H1 (cell line): ENCODE measurements around the gene EBPL. TPM values are rescaled to one million over a fixed set of nuclear protein-coding genes. Genes with fewer than 3 reads are reported as not detected.

Experiments used
- CTCF ChIA-PET: fragments of 300-600 bp; sonication (Branson Sonifier 250); formaldehyde crosslinking; loops from one replicate; lab custom pipeline; 2021; ENCODE audit not compliant: partially characterized antibody; lab: Charles Lee
- POLR2A ChIA-PET: fragments of 300-600 bp; sonication (Branson Sonifier 250); formaldehyde crosslinking; loops from one replicate; lab custom pipeline; 2021; ENCODE audit warnings: inconsistent platforms; ENCODE audit not compliant: partially characterized antibody; lab: Charles Lee
- DNase-seq, 2 experiments: peaks; one replicate each; pipeline versions ENCODE4 v3.0.0 to v3.0.0-alpha.2; 2010 to 2022; ENCODE audit warnings: low spot score in 2 of 2, low read depth in 1 of 2, mixed read lengths in 1 of 2
- FAIRE-seq: peaks from 2 replicates; lab custom pipeline; 2011; peaks lifted over from hg19 to GRCh38; lab: Jason Lieb, UNC
- H2AFZ ChIP-seq: 2 replicates; pipeline ENCODE4 v1.8.1; 2012; ENCODE audit warnings: low read length, inconsistent platforms
- H2AK5ac ChIP-seq: 2 replicates; pipeline ENCODE4 v1.6.1; 2013; ENCODE audit warnings: low read depth, low read length
- H2BK120ac ChIP-seq: replicated peaks from 2 replicates; pipeline ENCODE3; 2013; ENCODE audit warnings: low read depth, low read length, inconsistent platforms
- H2BK12ac ChIP-seq: 2 replicates; pipeline ENCODE4 v1.6.1; 2013; ENCODE audit warnings: low read depth, low read length
- H2BK15ac ChIP-seq: 2 replicates; pipeline ENCODE4 v1.6.1; 2013; ENCODE audit warnings: low read length
- H2BK20ac ChIP-seq: 2 replicates; pipeline ENCODE4 v1.6.1; 2013; ENCODE audit warnings: low read length
- H2BK5ac ChIP-seq: 2 replicates; pipeline ENCODE4 v1.6.1; 2013; ENCODE audit warnings: low read depth, low read length
- H3K14ac ChIP-seq: 2 replicates; pipeline ENCODE4 v1.6.1; 2013; ENCODE audit warnings: inconsistent platforms; ENCODE audit not compliant: insufficient read length
- H3K18ac ChIP-seq: 2 replicates; pipeline ENCODE4 v1.6.1; 2013; ENCODE audit warnings: low read length; ENCODE audit errors: extremely low read depth
- H3K23ac ChIP-seq: 2 replicates; pipeline ENCODE4 v1.6.1; 2013; ENCODE audit warnings: inconsistent platforms; ENCODE audit not compliant: insufficient read length
- H3K23me2 ChIP-seq: 2 replicates; pipeline ENCODE4 v1.6.1; 2013; ENCODE audit warnings: low read depth, low read length
- H3K27ac ChIP-seq: 2 replicates; pipeline ENCODE4 v1.6.1; 2011; ENCODE audit warnings: low read depth, low read length, inconsistent platforms
- H3K27me3 ChIP-seq, 4 experiments: replicated peaks in 1 of 4; 1 replicate in 1 of 4; 2 replicates in 3 of 4; pipeline versions ENCODE4 v1.6.1 to v1.8.1; 2011 to 2013; ENCODE audit warnings: low read length in 3 of 4, mild to moderate bottlenecking in 3 of 4, inconsistent platforms in 2 of 4, mixed read lengths in 2 of 4, moderate library complexity in 1 of 4; ENCODE audit not compliant: control insufficient read depth in 3 of 4, insufficient read depth in 3 of 4; ENCODE audit errors: extremely low read depth in 1 of 4
- H3K36me3 ChIP-seq, 4 experiments: 2 replicates each; pipeline versions ENCODE4 v1.6.1 to v1.8.1; 2011 to 2013; ENCODE audit warnings: mild to moderate bottlenecking in 4 of 4, low read length in 3 of 4, moderate library complexity in 2 of 4, control low read depth in 1 of 4, inconsistent platforms in 1 of 4; ENCODE audit not compliant: insufficient read depth in 4 of 4, control insufficient read depth in 2 of 4
- H3K4ac ChIP-seq: replicated peaks from 2 replicates; pipeline ENCODE3; 2013; ENCODE audit warnings: low read length, low read depth, mixed read lengths, inconsistent platforms; ENCODE audit not compliant: insufficient read length
- H3K4me1 ChIP-seq, 4 experiments: replicated peaks in 1 of 4; 1 replicate in 1 of 4; 2 replicates in 3 of 4; pipeline versions ENCODE4 v1.6.1 to v1.8.1; 2011 to 2013; ENCODE audit warnings: low read length in 3 of 4, inconsistent platforms in 2 of 4, mixed read lengths in 1 of 4; ENCODE audit not compliant: insufficient read depth in 4 of 4, control insufficient read depth in 3 of 4
- H3K4me2 ChIP-seq, 2 experiments: 2 replicates each; pipeline versions ENCODE4 v1.6.1 to v1.8.1; 2011 to 2013; ENCODE audit warnings: low read depth in 2 of 2, low read length in 2 of 2, control low read depth in 1 of 2, inconsistent platforms in 1 of 2, mild to moderate bottlenecking in 1 of 2; ENCODE audit not compliant: insufficient read depth in 1 of 2
- H3K4me3 ChIP-seq, 4 experiments: fragments of 200-600, 300-600 bp in 1 of 4; sonication (generic), shearing (Covaris generic), sonication (Bioruptor Twin) in 1 of 4; 2 replicates each; pipeline versions ENCODE4 v1.5.1 to v1.8.1; 2011 to 2016; ENCODE audit warnings: low read length in 4 of 4, low read depth in 3 of 4, control low read depth in 2 of 4, inconsistent platforms in 2 of 4, mild to moderate bottlenecking in 2 of 4, mixed read lengths in 1 of 4, moderate library complexity in 1 of 4; ENCODE audit not compliant: insufficient read depth in 2 of 4; ENCODE audit errors: extremely low read depth in 1 of 4
- H3K56ac ChIP-seq: replicated peaks from 2 replicates; pipeline ENCODE3; 2013; ENCODE audit warnings: low read depth, mild to moderate bottlenecking, mixed read lengths, low read length, inconsistent platforms; ENCODE audit not compliant: insufficient read length
- H3K79me1 ChIP-seq: 2 replicates; pipeline ENCODE4 v1.6.1; 2013; ENCODE audit warnings: low read depth, low read length, control low read depth
- H3K79me2 ChIP-seq, 2 experiments: 2 replicates each; pipeline versions ENCODE4 v1.6.1 to v1.8.1; 2012 to 2013; ENCODE audit warnings: low read length in 2 of 2, mild to moderate bottlenecking in 2 of 2, inconsistent platforms in 1 of 2; ENCODE audit not compliant: insufficient read depth in 2 of 2, control insufficient read depth in 1 of 2
- H3K9ac ChIP-seq, 4 experiments: replicated peaks in 1 of 4; 1 replicate in 1 of 4; 2 replicates in 3 of 4; pipeline versions ENCODE4 v1.6.1 to v1.8.1; 2011 to 2013; ENCODE audit warnings: low read depth in 3 of 4, low read length in 3 of 4, control low read depth in 2 of 4, mild to moderate bottlenecking in 2 of 4, moderate library complexity in 2 of 4, inconsistent platforms in 1 of 4; ENCODE audit errors: extremely low read depth in 1 of 4
- H3K9me3 ChIP-seq, 2 experiments: 2 replicates each; pipeline versions ENCODE4 v1.6.1 to v1.8.1; 2012 to 2013; ENCODE audit warnings: mild to moderate bottlenecking in 2 of 2, moderate library complexity in 2 of 2, control low read depth in 1 of 2, inconsistent platforms in 1 of 2, low read depth in 1 of 2, low read length in 1 of 2, mixed read lengths in 1 of 2; ENCODE audit not compliant: insufficient read depth in 2 of 2
- H4K20me1 ChIP-seq, 2 experiments: replicated peaks in 1 of 2; 2 replicates each; pipeline versions ENCODE3 to v1.8.1; 2011 to 2013; ENCODE audit warnings: inconsistent platforms in 2 of 2, low read length in 2 of 2, mild to moderate bottlenecking in 1 of 2; ENCODE audit not compliant: insufficient read depth in 2 of 2, control insufficient read depth in 1 of 2
- H4K5ac ChIP-seq: 2 replicates; pipeline ENCODE4 v1.6.1; 2013; ENCODE audit warnings: low read length, low read depth, mixed read lengths, inconsistent platforms; ENCODE audit not compliant: insufficient read length
- H4K8ac ChIP-seq: 2 replicates; pipeline ENCODE4 v1.8.0; 2013; ENCODE audit warnings: mild to moderate bottlenecking, moderate library complexity, low read length, inconsistent platforms; ENCODE audit not compliant: insufficient read depth; ENCODE audit errors: extremely low read depth
- H4K91ac ChIP-seq: replicated peaks from 2 replicates; pipeline ENCODE3; 2013; ENCODE audit warnings: low read length, mixed read lengths, inconsistent platforms; ENCODE audit not compliant: insufficient read length
- ATF2 ChIP-seq: IDR thresholded peaks from 2 replicates; pipeline ENCODE4 v1.6.1; 2012; ENCODE audit warnings: low read length, inconsistent platforms
- ATF3 ChIP-seq: IDR thresholded peaks from 2 replicates; pipeline ENCODE4 v1.6.1; 2011; ENCODE audit warnings: low read depth, mild to moderate bottlenecking, low read length; ENCODE audit not compliant: insufficient read depth
- EP300 ChIP-seq, 2 experiments: IDR thresholded peaks; 1 replicate in 1 of 2; 2 replicates in 1 of 2; pipeline ENCODE4 v1.6.1; 2011 to 2012; ENCODE audit warnings: low read depth in 2 of 2, low read length in 2 of 2, mild to moderate bottlenecking in 2 of 2, borderline replicate concordance in 1 of 2, inconsistent platforms in 1 of 2, moderate library complexity in 1 of 2
- FOSL1 ChIP-seq: IDR thresholded peaks from 2 replicates; pipeline ENCODE4 v1.6.1; 2011; ENCODE audit warnings: mild to moderate bottlenecking, low read depth, low read length, moderate library complexity; ENCODE audit not compliant: insufficient read depth
- MAX ChIP-seq: IDR thresholded peaks from 2 replicates; pipeline ENCODE4 v1.6.1; 2012; ENCODE audit warnings: inconsistent platforms
- RXRA ChIP-seq: IDR thresholded peaks from 2 replicates; pipeline ENCODE4 v1.6.1; 2011; ENCODE audit warnings: low read depth, mild to moderate bottlenecking, low read length, moderate library complexity; ENCODE audit not compliant: insufficient read depth
- SIN3A ChIP-seq, 2 experiments: IDR thresholded peaks in 1 of 2; conservative IDR thresholded peaks in 1 of 2; 2 replicates each; pipeline ENCODE4 v1.6.1; 2011 to 2012; ENCODE audit warnings: low read length in 2 of 2, improper control_type of control experiment in 1 of 2, low read depth in 1 of 2, mild to moderate bottlenecking in 1 of 2
- SP1 ChIP-seq: IDR thresholded peaks from 2 replicates; pipeline ENCODE4 v1.6.1; 2011; ENCODE audit warnings: low read depth, low read length
- SP2 ChIP-seq: IDR thresholded peaks from 2 replicates; pipeline ENCODE4 v1.6.1; 2012; ENCODE audit warnings: mild to moderate bottlenecking, low read length, inconsistent platforms
- SUZ12 ChIP-seq: fragments of 200-600 bp; sonication (generic); IDR thresholded peaks from 2 replicates; pipeline ENCODE4 v1.6.1; 2012; ENCODE audit warnings: mild to moderate bottlenecking, inconsistent platforms, low read length, moderate library complexity, mixed read lengths
- WGBS, 2 experiments: shearing (Covaris generic) in 1 of 2; methylation state at CpG; one replicate each; pipeline versions ENCODE4 v1.1.6 to v1.1.7; 2013 to 2015; ENCODE audit warnings: low lambda C conversion rate in 2 of 2, mixed read lengths in 2 of 2, inconsistent platforms in 1 of 2, low coverage in 1 of 2, missing lambda C conversion rate in 1 of 2; ENCODE audit not compliant: insufficient replicate concordance in 2 of 2, insufficient coverage in 1 of 2, insufficient read length in 1 of 2; ENCODE audit errors: extremely low coverage in 1 of 2, missing lambda C conversion rate in 1 of 2; 5-methylcytosine and 5-hydroxymethylcytosine counted together
- polyA plus RNA-seq, 7 experiments: library from polyadenylated mRNA; depleted of rRNA in 3 of 7; stranded (reverse) in 5 of 7; unstranded in 2 of 7; fragments of >200 nt in 5 of 7; fragments of 200-250 nt in 2 of 7; gene quantifications; 1 replicate in 5 of 7; 2 replicates in 1 of 7; 4 replicates in 1 of 7; pipeline versions ENCODE4 v1.2.1 to v1.2.3, GENCODE V29; 2011 to 2013; ENCODE audit warnings: missing spikeins in 2 of 7, mixed read lengths in 2 of 7
- total RNA-seq: library from RNA; stranded (reverse); fragmentation: NEBNext Ultra II Directional; extraction: Animal tissue kit (Norgen Biotek cat#: 25700); gene quantifications from 2 replicates; pipeline ENCODE4 v1.2.1, GENCODE V29; 2021

The EBPL gene
- total and polyA plus RNA-seq, 2 of the 8 experiments (the other 6 are each of a cell fraction or from before 2014, with no cell fraction given): 130 to 204 TPM

GRCh38 chr13:49693191-49693733 is 2.0 kb upstream of the EBPL start:
- ChIA-PET CTCF (interaction anchor here (1.0 kb wide), 1 partner anchor 25 kb away, joined by 3 read pairs; no protein-coding TSS in a partner anchor), POLR2A (interaction anchor here (2.5 kb wide), 1 partner anchor 11 kb away, joined by 6 read pairs; no protein-coding TSS in a partner anchor)
- H4K5ac ChIP-seq: no peak overlapping the region
- no peak overlapping the region for H2BK15ac ChIP-seq
- WGBS, 2 experiments: 78% methylated on average over 3 of the region's 4 CpGs; no CpG with 5 or more reads in 1 of the 2 experiments
- H3K23ac ChIP-seq: no peak overlapping the region
- DNase-seq: no peak
- no peaks in the 10 kb centered on the region for H4K20me1 ChIP-seq
- no peak overlapping the region for H2BK5ac ChIP-seq
- no peak overlapping the region for H3K56ac ChIP-seq
- no peak overlapping the region for H2AK5ac ChIP-seq
- H3K14ac ChIP-seq: no peak overlapping the region
- H3K4me3 ChIP-seq: no peak overlapping the region
- H3K79me1 ChIP-seq: no peaks in the 10 kb centered on the region
- H3K4me2 ChIP-seq: no peak overlapping the region
- H2BK20ac ChIP-seq: no peak overlapping the region
- H3K9ac ChIP-seq: no peak overlapping the region
- H4K91ac ChIP-seq: no peak overlapping the region
- peaks cover 0 to 24% of the 10 kb centered on the region in 2 experiments for H3K79me2 ChIP-seq
- no peak overlapping the region for H4K8ac ChIP-seq
- no peak for FAIRE-seq
- H3K4me1 ChIP-seq: peaks cover 0 to 7% (median 2%) of the 10 kb centered on the region in 4 experiments; a peak in 2 of 7 replicates
- no peak overlapping the region for H3K18ac ChIP-seq
- H3K4ac ChIP-seq: peak overlapping the region; percentile 60
- no peak overlapping the region for H2BK120ac ChIP-seq
- peaks cover 0 to 14% (median 2%) of the 10 kb centered on the region in 4 experiments; a peak in 3 of 8 replicates for H3K36me3 ChIP-seq
- no peak overlapping the region for H2AFZ ChIP-seq
- peaks cover 4% of the 10 kb centered on the region for H3K23me2 ChIP-seq
- no peak overlapping the region for H3K27ac ChIP-seq
- no peaks in the 10 kb centered on the region for H3K27me3 ChIP-seq
- H2BK12ac ChIP-seq: no peak overlapping the region
- no peaks in the 10 kb centered on the region for H3K9me3 ChIP-seq
- TF ChIP-seq SP1 (no peak), SUZ12 (no peak), ATF3 (no peak), RXRA (no peak), FOSL1 (no peak), MAX (no peak), SP2 (no peak), EP300 (IDR thresholded peaks at IDR 0.05; ENCODE audit: borderline replicate concordance in 1 of 2, low read depth in 2 of 2, low read length in 2 of 2) (no peak), ATF2 (no peak), SIN3A (conservative IDR thresholded peaks at IDR 0.05 in 1 of 2, IDR thresholded peaks at IDR 0.05 in 1 of 2; ENCODE audit: low read depth in 1 of 2, low read length in 2 of 2) (no peak)
